ENCODE data around the gene STON2. TPM values are rescaled to one million over a fixed set of nuclear protein-coding genes. Genes with fewer than 3 reads are reported as not detected.

Gene STON2
- total and polyA plus RNA-seq, 2 of the 13 experiments (the other 11 are each of a cell fraction or from before 2014, with no cell fraction given) = 2.1 to 11.0 TPM

- intact Hi-C loops (cut with micrococcal nuclease; ENCODE audit: unreplicated experiment) = no loop called here
- peaks cover 34% of the 10 kb centered on the region for H3K79me2 ChIP-seq (ENCODE audit: insufficient read depth, low read length)
- no peaks in the 10 kb centered on the region for H3K27me3 ChIP-seq (ENCODE audit: control insufficient read depth in 1 of 2, insufficient read depth in 2 of 2, low read length in 2 of 2)
- H3K4me1 ChIP-seq (ENCODE audit: insufficient read depth, low read length) = peaks cover 36% of the 10 kb centered on the region
- H3K4me3 ChIP-seq (replicated peaks in 1 of 3; ENCODE audit: insufficient read depth in 1 of 3, low read depth in 2 of 3, low read length in 3 of 3) = peak overlapping the region; percentile 16 to 75 (median 37); a peak in 4 of 6 replicates
- no peaks in the 10 kb centered on the region for H4K20me1 ChIP-seq (ENCODE audit: insufficient read depth, low read length)
- WGBS (ENCODE audit: low lambda C conversion rate) = 87% methylated on average over 16 of the region's 16 CpGs
- no peak overlapping the region for H2AFZ ChIP-seq (ENCODE audit: low read length)
- ATAC-seq (no peak), DNase-seq (ENCODE audit: low spot score) (no peak), FAIRE-seq (no peak)
- in situ Hi-C loops (cut with HindIII; ENCODE audit: extremely low pct_ligation_motif_present, low pct_unique_long_range_greater_than_20kb) = no loop called here
- H3K9ac ChIP-seq (ENCODE audit: insufficient read depth, low read depth, low read length) = peak overlapping the region; percentile 92
- H3K27ac ChIP-seq (ENCODE audit: extremely low read length, insufficient read depth, low read length) = peak overlapping the region; percentile 100
- H3K9me3 ChIP-seq (ENCODE audit: low read length) = no peaks in the 10 kb centered on the region
- H3K36me3 ChIP-seq (replicated peaks in 1 of 2; ENCODE audit: control insufficient read depth in 1 of 2, insufficient read depth in 2 of 2, low read length in 2 of 2) = no peaks in the 10 kb centered on the region
- CTCF ChIA-PET (ENCODE audit: low intra/inter-chr PET ratio, low total read pairs) = no interaction called here
- BruUV-seq (replicated peaks) = TSS peak; percentile 44
- peak overlapping the region; percentile 76 for H3K4me2 ChIP-seq (ENCODE audit: low read depth, low read length)
- POLR2A ChIA-PET = interaction anchor here (0.9 to 2.2 kb wide), 13 partner anchors 10 to 312 kb away, joined by 3 to 20 read pairs (median 6); partner anchors contain the start of genes CEP128 and SEL1L
- TF ChIP-seq ZGPAT (CRISPR knock-in tag; IDR thresholded peaks at IDR 0.05) (no peak), ZFP1 (CRISPR knock-in tag; IDR thresholded peaks at IDR 0.05) (no peak), RNF2 (conservative IDR thresholded peaks at IDR 0.05; ENCODE audit: low read depth) (no peak), CBX5 (CRISPR knock-in tag; IDR thresholded peaks at IDR 0.05; ENCODE audit: borderline replicate concordance) (no peak), ZNF280D (CRISPR knock-in tag; IDR thresholded peaks at IDR 0.05) (0 out of 2 replicates have a peak, but pooled peaks have one; percentile 44), ZNF407 (CRISPR knock-in tag; IDR thresholded peaks at IDR 0.05; ENCODE audit: not compliant biosample characterization) (peak; percentile 17), XBP1 (CRISPR knock-in tag; IDR thresholded peaks at IDR 0.05) (no peak), ZNF44 (CRISPR knock-in tag; IDR thresholded peaks at IDR 0.05) (no peak; the same call in 1 of the 2 replicates), U2AF2 (IDR thresholded peaks at IDR 0.05; ENCODE audit: low read depth, low read length) (0 out of 2 replicates have a peak, but pooled peaks have one; percentile 10)
Measured at GRCh38 chr14:81221579-81222102, 178.5 kb downstream of the STON2 start.
